Measurements from ENCODE around the gene PRICKLE2. TPM values are rescaled to one million over a fixed set of nuclear protein-coding genes. Genes with fewer than 3 reads are reported as not detected.

PRICKLE2 gene
- total RNA-seq, 1 experiment from 2014 or later, result 1.9 TPM

GRCh38 chr3:64207289-64208080, 17.8 kb downstream of the PRICKLE2 start:
- H3K9me3 Mint-ChIP-seq (ENCODE audit: low read depth, unreplicated experiment), result no peaks in the 10 kb centered on the region
- H3K36me3 Mint-ChIP-seq (ENCODE audit: insufficient read depth, unreplicated experiment), result no peaks in the 10 kb centered on the region
- no TSS peak for BruUV-seq (replicated peaks)
- H3K27ac Mint-ChIP-seq (ENCODE audit: unreplicated experiment), result no peak overlapping the region
- TF ChIP-seq CTCF (IDR thresholded peaks at IDR 0.05; ENCODE audit: unreplicated experiment), result no peak
- peaks cover 19% of the 10 kb centered on the region for H3K4me1 Mint-ChIP-seq (ENCODE audit: low read depth, unreplicated experiment)
- intact Hi-C loops (cut with micrococcal nuclease; ENCODE audit: unreplicated experiment), result no loop called here
- no peak for DNase-seq
- H3K4me3 Mint-ChIP-seq (ENCODE audit: low read depth, unreplicated experiment), result no peak overlapping the region
- CTCF ChIA-PET, result no interaction called here
- no peaks in the 10 kb centered on the region for H3K27me3 Mint-ChIP-seq (ENCODE audit: unreplicated experiment)

- Mint-ChIP-seq H3K36me3 (ENCODE audit: insufficient read depth, unreplicated experiment) (no peaks in the 10 kb centered on the region), H3K4me1 (ENCODE audit: low read depth, unreplicated experiment) (peaks cover 19% of the 10 kb centered on the region), H3K4me3 (ENCODE audit: low read depth, unreplicated experiment) (no peak overlapping the region), H3K27me3 (ENCODE audit: unreplicated experiment) (no peaks in the 10 kb centered on the region), H3K9me3 (ENCODE audit: low read depth, unreplicated experiment) (no peaks in the 10 kb centered on the region), H3K27ac (ENCODE audit: unreplicated experiment) (no peak overlapping the region)
- intact Hi-C loops (cut with micrococcal nuclease; ENCODE audit: unreplicated experiment), result no loop called here
- no peak for DNase-seq
- BruUV-seq (replicated peaks), result no TSS peak
- CTCF ChIA-PET, result no interaction called here
- no peak for TF ChIP-seq CTCF (IDR thresholded peaks at IDR 0.05; ENCODE audit: unreplicated experiment)
These were observed 21.0 kb downstream of the PRICKLE2 start for GRCh38 chr3:64203969-64204908.

DNA sequence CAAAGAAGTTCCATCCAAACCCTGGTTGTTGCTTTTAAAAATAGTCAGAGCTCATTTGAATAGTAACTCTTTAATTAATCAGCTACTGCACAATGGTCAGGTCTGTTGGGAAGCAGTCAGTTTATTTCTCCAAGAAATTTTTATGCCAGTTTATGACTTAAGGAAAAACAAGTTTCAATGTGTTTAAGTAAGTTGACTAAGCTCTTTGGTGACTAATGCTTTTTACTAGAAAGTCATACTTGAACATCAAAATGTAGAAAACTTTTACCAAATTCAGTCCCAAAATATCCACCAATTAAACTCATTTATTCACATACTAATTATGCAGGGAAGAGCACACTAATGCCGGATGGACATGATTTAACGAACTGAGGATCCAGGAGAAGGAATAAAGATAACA, 22.1 kb downstream of the PRICKLE2 start:
- Mint-ChIP-seq H3K9me3 (ENCODE audit: low read depth, unreplicated experiment) (no peaks in the 10 kb centered on the region), H3K27ac (ENCODE audit: unreplicated experiment) (no peak overlapping the region), H3K4me3 (ENCODE audit: low read depth, unreplicated experiment) (no peak overlapping the region), H3K27me3 (ENCODE audit: unreplicated experiment) (no peaks in the 10 kb centered on the region), H3K36me3 (ENCODE audit: insufficient read depth, unreplicated experiment) (no peaks in the 10 kb centered on the region), H3K4me1 (ENCODE audit: low read depth, unreplicated experiment) (peaks cover 19% of the 10 kb centered on the region)
- no TSS peak for BruUV-seq (replicated peaks)
- intact Hi-C loops (cut with micrococcal nuclease; ENCODE audit: unreplicated experiment), result no loop called here
- CTCF ChIA-PET, result no interaction called here
- TF ChIP-seq CTCF (IDR thresholded peaks at IDR 0.05; ENCODE audit: unreplicated experiment), result no peak
- DNase-seq, result no peak

GRCh38 chr3:64199932-64200331, 25.3 kb downstream of the PRICKLE2 start:
- CTCF ChIA-PET, result no interaction called here
- TF ChIP-seq CTCF (IDR thresholded peaks at IDR 0.05; ENCODE audit: unreplicated experiment), result no peak
- no peaks in the 10 kb centered on the region for H3K36me3 Mint-ChIP-seq (ENCODE audit: insufficient read depth, unreplicated experiment)
- intact Hi-C loops (cut with micrococcal nuclease; ENCODE audit: unreplicated experiment), result no loop called here
- H3K27me3 Mint-ChIP-seq (ENCODE audit: unreplicated experiment), result no peaks in the 10 kb centered on the region
- no peak overlapping the region for H3K4me3 Mint-ChIP-seq (ENCODE audit: low read depth, unreplicated experiment)
- BruUV-seq (replicated peaks), result no TSS peak
- peaks cover 19% of the 10 kb centered on the region for H3K4me1 Mint-ChIP-seq (ENCODE audit: low read depth, unreplicated experiment)
- no peaks in the 10 kb centered on the region for H3K9me3 Mint-ChIP-seq (ENCODE audit: low read depth, unreplicated experiment)
- H3K27ac Mint-ChIP-seq (ENCODE audit: unreplicated experiment), result no peak overlapping the region
- DNase-seq, result no peak

All from Calu3 (cell line).